ENCODE measurements around the gene LRP6. TPM values are rescaled to one million over a fixed set of nuclear protein-coding genes. Genes with fewer than 3 reads are reported as not detected.

The LRP6 gene
- total RNA-seq, 1 experiment from 2014 or later = 22.0 TPM

DNA sequence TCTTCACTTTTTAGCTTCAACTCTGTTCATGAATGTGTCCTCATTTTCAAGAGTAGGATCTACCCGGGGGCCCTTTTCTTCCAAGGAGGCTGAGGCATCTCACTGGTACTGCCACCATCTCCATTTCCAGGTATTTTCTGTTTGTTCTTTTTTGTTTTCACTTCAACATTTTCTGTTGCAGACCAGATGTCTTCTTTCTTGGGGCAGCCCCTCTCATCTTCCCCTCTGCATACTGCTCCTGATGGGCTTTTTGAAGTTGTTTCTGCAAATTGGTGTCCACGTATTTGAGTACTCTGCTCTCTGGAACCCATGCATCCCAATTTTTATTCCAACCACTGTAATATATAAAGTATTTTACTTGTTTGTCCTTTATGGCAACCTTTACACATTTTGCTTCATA, 66.5 kb downstream of the LRP6 start:
- no peak overlapping the region for H3K4me3 ChIP-seq (ENCODE audit: low read depth in 2 of 2, low read length in 2 of 2)
- DNase-seq (ENCODE audit: low read depth, low spot score) (no peak), ATAC-seq (no peak)
- no peaks in the 10 kb centered on the region for H3K27me3 ChIP-seq (ENCODE audit: control insufficient read depth, insufficient read depth, low read length)
- H3K9me3 ChIP-seq (ENCODE audit: control insufficient read depth, insufficient read depth, low read depth, low read length) = no peaks in the 10 kb centered on the region; the same call in 1 of the 2 replicates
- ChIA-PET CTCF (no interaction called here), POLR2A (no interaction called here)
- intact Hi-C loops (cut with micrococcal nuclease; ENCODE audit: unreplicated experiment) (no loop called here), in situ Hi-C loops (cut with HindIII; ENCODE audit: low pct_unique_long_range_greater_than_20kb, low sequenced_read_pairs) (no loop called here)
- no peaks in the 10 kb centered on the region for H3K4me1 ChIP-seq (ENCODE audit: control insufficient read depth, insufficient read depth, low read length)
- TF ChIP-seq SIN3A (IDR thresholded peaks at IDR 0.05; ENCODE audit: borderline replicate concordance, insufficient read depth, low read depth, low read length) (no peak), TCF7L2 (IDR thresholded peaks at IDR 0.05; ENCODE audit: low read depth, low read length) (no peak), POLR2AphosphoS5 (IDR thresholded peaks at IDR 0.05; ENCODE audit: low read depth, low read length) (no peak), CTCF (IDR thresholded peaks at IDR 0.05) (no peak)
- TF ChIP-seq, protein P1, sequence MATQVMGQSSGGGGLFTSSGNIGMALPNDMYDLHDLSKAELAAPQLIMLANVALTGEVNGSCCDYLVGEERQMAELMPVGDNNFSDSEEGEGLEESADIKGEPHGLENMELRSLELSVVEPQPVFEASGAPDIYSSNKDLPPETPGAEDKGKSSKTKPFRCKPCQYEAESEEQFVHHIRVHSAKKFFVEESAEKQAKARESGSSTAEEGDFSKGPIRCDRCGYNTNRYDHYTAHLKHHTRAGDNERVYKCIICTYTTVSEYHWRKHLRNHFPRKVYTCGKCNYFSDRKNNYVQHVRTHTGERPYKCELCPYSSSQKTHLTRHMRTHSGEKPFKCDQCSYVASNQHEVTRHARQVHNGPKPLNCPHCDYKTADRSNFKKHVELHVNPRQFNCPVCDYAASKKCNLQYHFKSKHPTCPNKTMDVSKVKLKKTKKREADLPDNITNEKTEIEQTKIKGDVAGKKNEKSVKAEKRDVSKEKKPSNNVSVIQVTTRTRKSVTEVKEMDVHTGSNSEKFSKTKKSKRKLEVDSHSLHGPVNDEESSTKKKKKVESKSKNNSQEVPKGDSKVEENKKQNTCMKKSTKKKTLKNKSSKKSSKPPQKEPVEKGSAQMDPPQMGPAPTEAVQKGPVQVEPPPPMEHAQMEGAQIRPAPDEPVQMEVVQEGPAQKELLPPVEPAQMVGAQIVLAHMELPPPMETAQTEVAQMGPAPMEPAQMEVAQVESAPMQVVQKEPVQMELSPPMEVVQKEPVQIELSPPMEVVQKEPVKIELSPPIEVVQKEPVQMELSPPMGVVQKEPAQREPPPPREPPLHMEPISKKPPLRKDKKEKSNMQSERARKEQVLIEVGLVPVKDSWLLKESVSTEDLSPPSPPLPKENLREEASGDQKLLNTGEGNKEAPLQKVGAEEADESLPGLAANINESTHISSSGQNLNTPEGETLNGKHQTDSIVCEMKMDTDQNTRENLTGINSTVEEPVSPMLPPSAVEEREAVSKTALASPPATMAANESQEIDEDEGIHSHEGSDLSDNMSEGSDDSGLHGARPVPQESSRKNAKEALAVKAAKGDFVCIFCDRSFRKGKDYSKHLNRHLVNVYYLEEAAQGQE (IDR thresholded peaks at IDR 0.05; ENCODE audit: insufficient read depth in 1 of 2, low read depth in 2 of 2, low read length in 1 of 2) = no peak
- no peaks in the 10 kb centered on the region for H3K36me3 ChIP-seq (ENCODE audit: control insufficient read depth, insufficient read depth, low read length)
- no TSS peak for BruUV-seq (replicated peaks)
- H3K27ac ChIP-seq (ENCODE audit: low read length) = no peak overlapping the region

DNA sequence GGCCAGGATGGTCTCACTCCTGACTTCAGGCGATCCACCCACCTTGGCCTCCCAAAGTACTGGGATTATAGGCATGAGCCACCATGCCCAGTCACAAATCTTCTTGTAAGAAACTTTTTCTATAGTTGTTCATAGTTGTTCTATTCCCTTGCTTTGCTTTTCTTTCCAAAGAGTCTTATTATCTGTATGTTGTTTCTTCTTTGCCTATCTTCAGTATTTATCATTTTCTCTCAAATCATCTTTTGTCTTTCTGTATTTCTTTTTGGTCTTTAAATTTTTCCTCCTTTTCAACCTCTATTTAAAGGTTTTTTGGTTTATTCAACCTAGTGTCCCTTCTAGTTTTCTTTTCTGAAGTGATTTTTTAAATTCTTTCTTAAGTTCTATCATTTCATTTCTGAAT, 68.7 kb downstream of the LRP6 start:
- in situ Hi-C loops (cut with HindIII; ENCODE audit: low pct_unique_long_range_greater_than_20kb, low sequenced_read_pairs) = no loop called here
- intact Hi-C loops (cut with micrococcal nuclease; ENCODE audit: unreplicated experiment) = no loop called here
- H3K4me3 ChIP-seq (ENCODE audit: low read depth in 2 of 2, low read length in 2 of 2) = no peak overlapping the region

More for the DNA sequence above, 68.7 kb downstream of the LRP6 start:
- H3K27me3 ChIP-seq (ENCODE audit: control insufficient read depth, insufficient read depth, low read length) = no peaks in the 10 kb centered on the region
- H3K36me3 ChIP-seq (ENCODE audit: control insufficient read depth, insufficient read depth, low read length) = no peaks in the 10 kb centered on the region
- no peaks in the 10 kb centered on the region; the same call in 1 of the 2 replicates for H3K9me3 ChIP-seq (ENCODE audit: control insufficient read depth, insufficient read depth, low read depth, low read length)
- DNase-seq (ENCODE audit: low read depth, low spot score) (no peak), ATAC-seq (no peak)
- ChIA-PET POLR2A (no interaction called here), CTCF (no interaction called here)
- no peak overlapping the region for H3K27ac ChIP-seq (ENCODE audit: low read length)
- TF ChIP-seq TCF7L2 (IDR thresholded peaks at IDR 0.05; ENCODE audit: low read depth, low read length) (no peak), SIN3A (IDR thresholded peaks at IDR 0.05; ENCODE audit: borderline replicate concordance, insufficient read depth, low read depth, low read length) (no peak), POLR2AphosphoS5 (IDR thresholded peaks at IDR 0.05; ENCODE audit: low read depth, low read length) (no peak), CTCF (IDR thresholded peaks at IDR 0.05) (no peak)
- TF ChIP-seq, protein P1 (IDR thresholded peaks at IDR 0.05; ENCODE audit: insufficient read depth in 1 of 2, low read depth in 2 of 2, low read length in 1 of 2) = no peak
- H3K4me1 ChIP-seq (ENCODE audit: control insufficient read depth, insufficient read depth, low read length) = no peaks in the 10 kb centered on the region
- BruUV-seq (replicated peaks) = no TSS peak

Data from Panc1 (cell line).